ENCODE results near the gene FKBP14.

The FKBP14 gene

DNA sequence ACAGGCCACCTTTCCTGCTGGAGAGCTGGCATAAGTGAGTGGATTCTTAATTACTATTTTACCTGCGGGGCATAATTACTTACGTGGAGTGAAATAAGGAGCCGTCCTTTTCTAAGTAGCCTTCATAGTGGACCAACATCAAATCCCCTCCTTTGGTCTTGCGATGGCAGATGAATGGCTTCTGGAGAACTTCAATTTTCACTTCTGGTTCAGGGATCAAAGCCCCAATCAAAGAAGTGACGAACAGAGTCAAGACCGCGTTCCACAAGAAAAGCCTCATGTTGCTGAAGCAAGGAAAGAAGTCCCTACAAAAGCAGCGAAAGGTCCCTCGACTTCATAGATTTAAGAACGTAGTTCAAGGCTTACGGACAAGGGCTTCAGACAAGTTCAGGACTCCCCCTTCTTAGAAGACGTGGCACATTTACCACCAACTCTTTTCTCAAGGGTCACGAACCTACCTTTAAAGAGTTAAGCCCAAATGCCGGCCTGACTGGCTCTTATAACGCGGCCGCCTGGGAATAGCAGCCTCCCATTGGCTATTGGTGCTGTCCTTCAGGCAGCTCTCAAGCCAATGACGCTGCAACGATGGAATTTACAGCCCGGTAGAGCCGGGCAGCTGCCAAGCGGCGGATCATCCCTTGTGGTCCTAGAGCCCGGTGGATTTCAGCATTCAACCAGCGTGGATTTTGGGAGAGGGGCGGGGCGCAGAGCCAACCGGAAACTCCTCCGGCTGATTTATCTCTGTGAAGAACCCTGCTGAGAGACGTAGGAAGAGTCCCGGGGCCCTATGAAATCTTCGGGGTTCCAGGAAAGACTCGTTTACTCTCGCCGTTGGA, at the start of gene FKBP14:
Gene FKBP14 (minus strand): TSS at position 474 of the 836 bp plus-strand sequence. CDS start 194 bp downstream, at position 280.
- in situ Hi-C loops (cut with HindIII; ENCODE audit: low sequenced_read_pairs): no loop called here

GRCh38 chr7:30074422-30075030, 48.0 kb upstream of the FKBP14 start:
- in situ Hi-C loops (cut with HindIII; ENCODE audit: low sequenced_read_pairs): loop anchor here (25.0 kb wide), 1 partner anchor 212 kb away; no protein-coding TSS in a partner anchor

- in situ Hi-C loops (cut with HindIII; ENCODE audit: low sequenced_read_pairs): loop anchor here (25.0 kb wide), 1 partner anchor 210 kb away; no protein-coding TSS in a partner anchor
Measured at GRCh38 chr7:30072735-30073134, 46.2 kb upstream of the FKBP14 start.

GRCh38 chr7:30070052-30070451, 43.5 kb upstream of the FKBP14 start:
- in situ Hi-C loops (cut with HindIII; ENCODE audit: low sequenced_read_pairs): loop anchor here (25.0 kb wide), 1 partner anchor 208 kb away; no protein-coding TSS in a partner anchor

- in situ Hi-C loops (cut with HindIII; ENCODE audit: low sequenced_read_pairs): loop anchor here (25.0 kb wide), 1 partner anchor 207 kb away; no protein-coding TSS in a partner anchor
Measured at GRCh38 chr7:30069096-30069867, 42.8 kb upstream of the FKBP14 start.

DNA sequence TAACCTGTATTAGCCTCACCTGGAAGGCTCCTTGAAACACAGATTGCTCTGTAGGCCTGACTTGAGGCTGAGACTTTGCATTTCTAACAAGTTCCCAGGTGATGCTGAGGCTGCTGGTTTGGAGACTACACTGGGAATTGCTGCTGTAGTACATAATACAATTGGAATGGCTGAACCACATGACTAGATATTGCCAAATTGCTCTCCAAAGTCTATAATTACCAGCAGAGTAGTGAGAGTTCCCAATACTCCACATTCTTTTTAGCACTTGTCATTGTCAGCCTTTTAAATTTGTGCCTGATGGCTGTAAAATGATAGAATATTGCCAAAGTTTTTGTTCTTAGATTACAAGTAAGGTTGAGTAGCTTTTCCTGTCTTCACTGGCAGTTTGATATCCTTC, 41.6 kb upstream of the FKBP14 start:
- in situ Hi-C loops (cut with HindIII; ENCODE audit: low sequenced_read_pairs): loop anchor here (25.0 kb wide), 1 partner anchor 206 kb away; no protein-coding TSS in a partner anchor

- in situ Hi-C loops (cut with HindIII; ENCODE audit: low sequenced_read_pairs): loop anchor here (25.0 kb wide), 1 partner anchor 204 kb away; no protein-coding TSS in a partner anchor
Measured at GRCh38 chr7:30066687-30067086, 40.2 kb upstream of the FKBP14 start.

DNA sequence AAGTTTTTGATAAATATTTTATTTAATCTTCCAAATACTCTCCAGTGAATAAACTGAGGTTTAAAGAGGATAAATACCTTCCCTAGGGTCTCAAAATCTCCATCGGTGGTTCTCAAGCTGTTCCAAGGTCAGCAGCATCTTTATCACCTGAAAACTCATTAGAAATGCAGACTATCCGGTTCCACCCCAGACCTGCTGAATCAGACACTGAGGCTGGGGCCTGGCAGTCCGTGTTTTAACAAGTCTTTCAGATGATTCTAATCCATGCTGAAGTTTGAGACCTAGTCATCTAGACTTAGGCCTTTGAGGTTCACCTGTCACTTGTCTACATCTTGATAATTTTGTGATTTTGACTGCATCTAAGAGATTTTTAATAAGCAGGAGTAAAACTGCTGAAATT, 39.2 kb upstream of the FKBP14 start:
- in situ Hi-C loops (cut with HindIII; ENCODE audit: low sequenced_read_pairs): loop anchor here (25.0 kb wide), 1 partner anchor 203 kb away; no protein-coding TSS in a partner anchor

GRCh38 chr7:30062587-30062986, 36.1 kb upstream of the FKBP14 start:
- in situ Hi-C loops (cut with HindIII; ENCODE audit: low sequenced_read_pairs): loop anchor here (25.0 kb wide), 1 partner anchor 200 kb away; no protein-coding TSS in a partner anchor

DNA sequence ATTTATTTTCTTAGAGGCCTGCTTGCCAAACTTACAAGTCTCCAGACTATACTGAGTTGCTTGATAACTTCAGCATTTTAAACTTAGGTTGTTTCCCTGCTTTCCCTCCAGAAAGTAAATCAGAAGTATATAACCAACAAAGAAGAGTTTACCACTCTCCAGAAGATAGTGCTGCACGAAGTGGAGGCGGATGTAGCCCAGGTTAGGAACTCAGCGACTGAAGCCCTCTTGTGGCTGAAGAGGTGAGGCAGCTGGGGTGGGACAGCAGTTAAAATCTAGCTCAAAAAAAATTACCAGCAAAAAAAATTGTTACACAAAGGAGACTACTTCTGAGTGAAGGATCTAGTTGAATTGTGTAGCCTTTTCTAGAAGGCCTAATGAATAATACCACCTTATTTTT, 35.3 kb upstream of the FKBP14 start:
- in situ Hi-C loops (cut with HindIII; ENCODE audit: low sequenced_read_pairs): loop anchor here (25.0 kb wide), 1 partner anchor 199 kb away; no protein-coding TSS in a partner anchor

DNA sequence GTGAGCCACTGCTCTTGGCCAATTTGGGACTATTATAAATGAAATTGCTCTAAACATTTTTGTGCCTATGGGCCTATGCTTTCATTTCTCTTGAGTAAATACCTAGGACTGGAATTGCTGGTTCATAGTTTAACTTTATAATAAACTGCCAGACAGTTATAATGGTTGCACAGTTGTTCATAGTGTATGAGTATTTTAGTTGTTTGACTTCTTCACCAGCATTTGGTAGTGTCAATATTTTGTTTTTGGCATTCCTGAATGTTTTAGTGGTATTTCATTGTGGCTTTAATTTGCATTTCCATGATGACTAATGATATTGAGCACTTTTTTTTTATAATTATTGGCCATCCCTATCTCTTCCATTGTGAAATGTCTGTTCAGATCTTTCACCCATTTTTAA, 31.2 kb upstream of the FKBP14 start:
- in situ Hi-C loops (cut with HindIII; ENCODE audit: low sequenced_read_pairs): loop anchor here (25.0 kb wide), 1 partner anchor 195 kb away; no protein-coding TSS in a partner anchor

- in situ Hi-C loops (cut with HindIII; ENCODE audit: low sequenced_read_pairs): loop anchor here (25.0 kb wide), 1 partner anchor 191 kb away; no protein-coding TSS in a partner anchor
Measured at GRCh38 chr7:30053068-30053467, 26.6 kb upstream of the FKBP14 start.

- in situ Hi-C loops (cut with HindIII; ENCODE audit: low sequenced_read_pairs): no loop called here
Measured at GRCh38 chr7:30049173-30049572, 22.7 kb upstream of the FKBP14 start.

DNA sequence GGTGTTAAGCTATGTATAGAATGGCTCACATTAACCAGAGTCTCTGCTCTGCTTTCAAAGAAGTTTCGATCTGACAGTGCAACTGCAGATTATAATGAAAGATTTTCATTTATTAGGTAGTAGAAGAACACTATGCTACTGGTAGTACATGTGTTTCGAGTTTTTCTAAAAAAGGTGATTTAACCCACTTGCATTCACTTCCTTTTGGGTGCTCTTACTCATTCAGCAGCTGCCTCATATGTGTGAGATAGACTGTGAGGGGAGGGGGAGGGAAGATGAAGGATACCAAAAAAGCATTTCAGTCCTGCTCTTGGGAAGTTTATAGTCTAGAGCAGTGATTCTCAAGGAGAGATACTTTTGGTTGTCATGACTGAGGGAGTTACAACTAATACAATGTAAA, 22.1 kb upstream of the FKBP14 start:
- in situ Hi-C loops (cut with HindIII; ENCODE audit: low sequenced_read_pairs): no loop called here

GRCh38 chr7:30047124-30047523, 20.6 kb upstream of the FKBP14 start:
- in situ Hi-C loops (cut with HindIII; ENCODE audit: low sequenced_read_pairs): no loop called here

- in situ Hi-C loops (cut with HindIII; ENCODE audit: low sequenced_read_pairs): no loop called here
Measured at GRCh38 chr7:30046127-30046770, 19.7 kb upstream of the FKBP14 start.

DNA sequence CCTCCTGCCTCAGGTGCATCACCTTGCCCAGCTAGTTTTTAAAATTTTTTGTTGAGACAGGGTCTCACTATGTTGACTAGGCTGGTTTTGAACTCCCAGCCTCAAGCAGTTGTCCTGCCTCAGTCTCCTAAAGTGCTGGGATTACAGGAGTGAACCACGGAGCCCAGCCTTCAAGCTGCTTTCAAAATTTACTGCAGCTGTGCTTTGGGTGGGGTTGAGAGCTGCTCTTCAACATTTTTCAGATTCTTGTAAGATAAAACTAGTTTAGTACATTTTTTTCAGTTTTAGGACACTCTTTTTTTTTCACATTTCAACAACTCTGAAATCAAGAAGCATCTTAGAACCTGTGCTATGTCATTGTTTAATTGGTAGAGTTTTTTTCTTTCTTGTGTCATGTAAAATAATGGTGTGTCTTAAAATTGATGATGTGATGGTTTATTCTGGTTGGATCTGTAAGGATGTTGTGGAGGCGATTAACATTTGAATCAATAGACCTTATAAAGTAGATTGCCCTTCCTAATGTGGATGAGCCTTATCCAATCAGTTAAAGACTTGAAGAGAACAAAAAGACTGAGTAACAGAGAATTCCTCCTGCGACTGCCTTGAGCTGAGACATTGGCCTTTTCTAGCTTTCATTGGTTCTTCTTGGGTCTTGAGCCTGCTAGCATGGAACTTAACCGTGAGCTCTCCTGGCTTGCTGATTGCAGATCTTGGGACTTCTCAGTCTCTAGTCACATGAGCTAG, 15.2 kb upstream of the FKBP14 start:
- in situ Hi-C loops (cut with HindIII; ENCODE audit: low sequenced_read_pairs): no loop called here

DNA sequence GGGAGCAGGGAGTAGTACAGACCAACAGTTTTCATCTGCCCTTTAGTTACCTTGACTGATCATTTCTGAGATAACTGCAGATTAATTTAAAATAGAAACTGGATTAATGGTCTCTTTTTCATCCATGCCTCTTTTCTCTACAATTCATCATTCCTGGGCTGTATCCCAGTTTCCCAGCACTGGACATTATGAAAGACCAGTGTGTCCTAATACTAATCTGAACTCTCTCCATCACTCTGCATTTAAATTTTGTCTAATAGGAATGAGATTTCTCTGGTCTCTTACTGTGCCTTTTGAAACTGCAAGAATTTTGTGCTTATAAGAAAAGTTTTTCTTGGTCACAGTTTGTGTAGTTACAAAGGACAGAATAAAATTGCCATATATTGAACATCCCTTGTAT, 14.4 kb upstream of the FKBP14 start:
- in situ Hi-C loops (cut with HindIII; ENCODE audit: low sequenced_read_pairs): no loop called here

GRCh38 chr7:30038196-30038980, 11.9 kb upstream of the FKBP14 start:
- in situ Hi-C loops (cut with HindIII; ENCODE audit: low sequenced_read_pairs): no loop called here
